22Rv1 (cell line): ENCODE data around the gene TIAM2.

Source experiments
- CTCF ChIP-seq: fragments of 450-650 bp; IDR thresholded peaks from 2 replicates; pipeline ENCODE4 v1.5.1; 2017; ENCODE audit warnings: mild to moderate bottlenecking
- ZFX ChIP-seq: fragments of 450-650 bp; IDR thresholded peaks from 2 replicates; pipeline ENCODE4 v1.6.1; 2017; ENCODE audit warnings: antibody characterized with exemption, borderline replicate concordance

DNA sequence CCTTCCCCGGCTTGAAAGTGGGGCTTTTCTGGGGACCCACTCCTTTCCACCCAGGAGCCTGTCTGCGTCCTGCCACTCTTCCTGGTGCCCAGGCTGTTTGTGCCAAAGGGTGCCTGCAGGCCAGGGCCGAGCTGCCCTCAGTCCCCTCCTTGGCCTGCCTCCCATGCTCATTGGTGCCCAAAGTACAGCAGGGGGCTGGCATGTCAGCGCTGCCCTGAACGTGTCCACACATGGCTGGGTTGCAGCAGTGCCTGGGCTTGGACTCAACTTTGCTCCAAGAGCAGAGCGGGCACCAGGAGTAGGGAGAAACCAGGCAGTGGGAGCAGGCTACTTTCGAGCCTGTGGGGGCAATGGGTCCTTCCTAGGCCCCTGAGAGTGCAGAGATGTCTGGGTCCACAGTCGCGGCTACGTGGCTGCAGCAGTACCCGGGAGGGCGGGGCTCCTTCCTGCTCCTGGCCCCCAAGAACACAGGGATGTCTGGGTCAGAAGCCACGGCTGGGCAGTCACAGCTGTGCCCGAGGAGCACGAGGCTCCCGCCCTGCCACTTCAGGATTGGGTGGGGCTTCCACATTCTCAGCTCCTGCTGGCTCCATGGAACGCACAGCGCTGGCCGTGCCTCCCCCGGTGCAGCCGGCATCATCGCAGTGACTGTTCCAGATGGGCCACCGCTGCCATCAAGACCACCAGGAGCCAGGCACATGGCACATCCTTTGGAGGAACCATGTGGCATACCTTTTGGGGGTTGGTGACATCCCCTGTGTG, 218.7 kb downstream of the TIAM2 start:
- TF ChIP-seq CTCF (no peak), ZFX (no peak)
